ACC112 (cell line): ENCODE measurements around the gene FGF2.
"Not testable (repeated sequence)": the region's sequence is repeated elsewhere in the genome, so short reads cannot be mapped to it uniquely, and the experiment has no call there.

Experiments used
- H2AFZ ChIP-seq: fragments of 200-600 bp; sonication (generic); one replicate; pipeline ENCODE4 v1.6.0; 2017; ENCODE audit warnings: antibody characterized with exemption, low read length; ENCODE audit not compliant: unreplicated experiment
- H3K27ac ChIP-seq: fragments of 200-600 bp; sonication (generic); 2 replicates; pipeline ENCODE4 v1.5.1; 2014; ENCODE audit warnings: low read depth, mild to moderate bottlenecking, antibody characterized with exemption, low read length, moderate library complexity
- H3K27me3 ChIP-seq: fragments of 200-600 bp; sonication (generic); 2 replicates; pipeline ENCODE4 v1.6.1; 2014; ENCODE audit warnings: mild to moderate bottlenecking, antibody characterized with exemption, low read length, moderate library complexity, mixed read lengths; ENCODE audit not compliant: insufficient read depth
- H3K36me3 ChIP-seq: fragments of 200-600 bp; sonication (generic); 2 replicates; pipeline ENCODE4 v1.6.1; 2016; ENCODE audit warnings: mild to moderate bottlenecking, antibody characterized with exemption, low read length, moderate library complexity, mixed read lengths; ENCODE audit not compliant: insufficient read depth
- H3K4me1 ChIP-seq: fragments of 200-600 bp; sonication (generic); one replicate; pipeline ENCODE4 v1.6.1; 2016; ENCODE audit warnings: low read length, mixed read lengths; ENCODE audit not compliant: insufficient read depth, unreplicated experiment, control insufficient read depth
- H3K4me3 ChIP-seq: fragments of 200-600 bp; sonication (generic); 2 replicates; pipeline ENCODE4 v1.5.1; 2014; ENCODE audit warnings: mild to moderate bottlenecking, low read depth, low read length
- H3K79me2 ChIP-seq: fragments of 200-600 bp; sonication (generic); one replicate; pipeline ENCODE4 v1.6.0; 2016; ENCODE audit warnings: low read length; ENCODE audit not compliant: control insufficient read depth, unreplicated experiment, insufficient read depth

FGF2 gene

GRCh38 chr4:122863639-122864038 lies 37.0 kb downstream of the FGF2 start:
- Histone ChIP-seq H3K36me3 (peaks cover 4% of the 10 kb centered on the region; the same call in 1 of the 2 replicates), H3K79me2 (peaks cover 92% of the 10 kb centered on the region), H3K4me1 (peaks cover 14% of the 10 kb centered on the region), H3K27me3 (no peaks in the 10 kb centered on the region), H3K4me3 (no peak overlapping the region), H2AFZ (no peak overlapping the region), H3K27ac (no peak overlapping the region)

DNA sequence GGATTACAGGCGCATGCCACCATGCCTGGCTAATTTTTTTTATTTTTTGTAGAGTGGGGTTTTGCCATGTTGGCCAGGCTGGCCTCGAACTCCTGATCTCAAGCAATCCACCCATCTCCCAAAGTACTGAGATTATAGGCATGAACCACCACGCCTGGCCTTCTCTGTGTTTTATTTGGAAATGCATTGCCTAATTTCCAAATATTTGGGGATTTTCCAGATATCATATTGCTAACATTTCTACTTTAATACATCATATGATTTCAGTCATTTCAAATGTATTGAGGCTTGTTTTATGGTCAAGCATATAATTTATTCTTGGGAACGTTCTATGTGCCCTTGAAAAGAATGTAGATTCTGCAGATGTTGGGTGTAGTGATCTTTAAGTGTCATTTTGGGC lies 38.8 kb downstream of the FGF2 start:
- H3K27ac ChIP-seq = no peak overlapping the region

GRCh38 chr4:122868235-122868634 lies 41.6 kb downstream of the FGF2 start:
- H3K79me2 ChIP-seq = peaks cover 90% of the 10 kb centered on the region
- not testable (repeated sequence) for H3K4me3 ChIP-seq, H2AFZ ChIP-seq, H3K27ac ChIP-seq, H3K27me3 ChIP-seq, H3K4me1 ChIP-seq, H3K36me3 ChIP-seq

More for the DNA sequence above, 38.8 kb downstream of the FGF2 start:
- Histone ChIP-seq H3K27me3 (no peaks in the 10 kb centered on the region), H3K4me1 (peaks cover 14% of the 10 kb centered on the region), H3K4me3 (no peak overlapping the region), H2AFZ (no peak overlapping the region), H3K79me2 (peaks cover 91% of the 10 kb centered on the region), H3K36me3 (no peaks in the 10 kb centered on the region; the same call in 1 of the 2 replicates)

DNA sequence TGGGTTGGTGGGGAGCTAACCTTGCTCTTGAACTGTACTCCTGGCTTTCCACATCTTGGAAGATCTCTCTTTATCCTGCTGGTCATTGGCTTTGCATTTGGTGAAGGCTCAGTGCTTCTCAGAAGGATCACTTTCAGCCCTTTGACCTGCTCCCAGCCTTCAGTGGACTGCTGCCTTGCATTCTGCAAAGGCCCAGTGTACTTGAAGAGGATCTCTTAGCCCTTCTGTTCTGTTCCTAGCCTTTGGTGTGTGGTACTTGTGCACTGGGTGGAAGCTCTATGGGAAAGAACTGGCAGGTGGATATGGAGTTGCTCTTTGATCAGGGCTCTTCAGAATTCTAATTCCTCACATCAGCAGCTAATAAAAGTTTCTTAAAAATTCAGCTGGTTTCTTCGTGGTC lies 46.5 kb downstream of the FGF2 start:
- H3K4me3 ChIP-seq = no peak overlapping the region
- no peak overlapping the region for H2AFZ ChIP-seq
- H3K4me1 ChIP-seq = peaks cover 40% of the 10 kb centered on the region
- peaks cover 79% of the 10 kb centered on the region for H3K79me2 ChIP-seq
- H3K36me3 ChIP-seq = peaks cover 18% of the 10 kb centered on the region
- peak overlapping the region; percentile 88 for H3K27ac ChIP-seq
- no peaks in the 10 kb centered on the region for H3K27me3 ChIP-seq

GRCh38 chr4:122873821-122874593 lies 47.4 kb downstream of the FGF2 start:
- H3K27me3 ChIP-seq = no peaks in the 10 kb centered on the region
- peaks cover 46% of the 10 kb centered on the region for H3K4me1 ChIP-seq
- H3K4me3 ChIP-seq = peak overlapping the region; percentile 54
- H3K79me2 ChIP-seq = peaks cover 82% of the 10 kb centered on the region
- no peak overlapping the region for H2AFZ ChIP-seq
- peak overlapping the region; percentile 88 for H3K27ac ChIP-seq
- H3K36me3 ChIP-seq = peaks cover 26% of the 10 kb centered on the region

- Histone ChIP-seq H2AFZ (no peak overlapping the region), H3K79me2 (peaks cover 70% of the 10 kb centered on the region), H3K4me3 (no peak overlapping the region), H3K27me3 (no peaks in the 10 kb centered on the region), H3K27ac (peak overlapping the region; percentile 22; the same call in 1 of the 2 replicates), H3K36me3 (peaks cover 39% of the 10 kb centered on the region), H3K4me1 (peaks cover 50% of the 10 kb centered on the region)
Observed at GRCh38 chr4:122875949-122876348, 49.3 kb downstream of the FGF2 start.

DNA sequence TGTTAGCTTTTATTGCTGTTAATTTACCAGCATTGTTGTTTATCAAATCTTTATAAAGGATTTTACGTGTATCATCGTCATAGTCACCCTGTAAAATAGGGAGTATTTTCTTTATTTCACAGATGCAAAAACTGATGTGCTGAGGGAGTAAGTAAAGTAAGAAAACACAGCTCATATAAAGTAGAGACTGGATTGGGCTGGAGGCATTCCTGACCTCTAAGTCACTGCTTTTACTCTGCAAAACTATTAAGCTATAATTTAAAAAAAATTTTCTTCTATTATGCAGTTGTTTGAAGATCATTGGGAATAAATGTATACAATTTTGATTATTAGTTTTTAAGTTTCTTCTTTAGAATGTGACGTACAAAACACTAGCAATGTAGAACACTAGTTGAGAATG lies 49.8 kb downstream of the FGF2 start:
- H2AFZ ChIP-seq = no peak overlapping the region
- peak overlapping the region; percentile 22; the same call in 1 of the 2 replicates for H3K27ac ChIP-seq
- H3K27me3 ChIP-seq = no peaks in the 10 kb centered on the region
- H3K36me3 ChIP-seq = peaks cover 42% of the 10 kb centered on the region
- H3K79me2 ChIP-seq = peaks cover 67% of the 10 kb centered on the region
- peaks cover 50% of the 10 kb centered on the region for H3K4me1 ChIP-seq
- H3K4me3 ChIP-seq = no peak overlapping the region

DNA sequence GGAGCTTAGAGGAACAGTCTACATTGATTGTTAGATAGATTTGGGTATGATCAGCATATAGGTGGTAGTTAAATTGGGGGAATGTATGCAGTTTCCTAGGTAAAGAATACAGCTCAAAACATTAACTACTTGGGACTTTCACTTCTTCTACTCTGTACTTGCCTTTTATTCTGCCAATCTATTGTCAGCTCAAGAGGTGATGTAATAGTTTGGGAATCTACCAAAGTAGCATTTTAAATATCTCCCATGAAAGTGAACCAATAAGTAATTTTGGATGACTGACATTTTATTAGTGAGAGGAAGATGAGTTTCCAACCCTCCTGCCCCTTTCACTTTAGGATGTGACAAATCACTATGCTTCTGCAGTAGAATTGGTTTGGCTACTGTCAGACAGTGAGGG lies 52.4 kb downstream of the FGF2 start:
- H3K27me3 ChIP-seq = no peaks in the 10 kb centered on the region
- H3K4me3 ChIP-seq = no peak overlapping the region
- H2AFZ ChIP-seq = no peak overlapping the region
- peaks cover 70% of the 10 kb centered on the region for H3K79me2 ChIP-seq
- peak overlapping the region; percentile 48 for H3K27ac ChIP-seq
- peaks cover 63% of the 10 kb centered on the region for H3K36me3 ChIP-seq
- H3K4me1 ChIP-seq = peaks cover 44% of the 10 kb centered on the region

- Histone ChIP-seq H3K27me3 (no peaks in the 10 kb centered on the region), H3K36me3 (peaks cover 71% of the 10 kb centered on the region), H3K79me2 (peaks cover 61% of the 10 kb centered on the region), H3K4me1 (peaks cover 31% of the 10 kb centered on the region), H3K27ac (peak overlapping the region; percentile 33; the same call in 1 of the 2 replicates), H2AFZ (no peak overlapping the region), H3K4me3 (no peak overlapping the region)
Observed at GRCh38 chr4:122882857-122883735, 56.5 kb downstream of the FGF2 start.

- no peak overlapping the region for H3K4me3 ChIP-seq
- H2AFZ ChIP-seq = no peak overlapping the region
- H3K27ac ChIP-seq = peak overlapping the region; percentile 38
- peaks cover 56% of the 10 kb centered on the region for H3K79me2 ChIP-seq
- H3K27me3 ChIP-seq = no peaks in the 10 kb centered on the region
- H3K4me1 ChIP-seq = peaks cover 34% of the 10 kb centered on the region
- peaks cover 58% of the 10 kb centered on the region for H3K36me3 ChIP-seq
Observed at GRCh38 chr4:122884499-122884898, 57.9 kb downstream of the FGF2 start.
